Fibroblast of villous mesenchyme (primary cell): ENCODE measurements around the gene SLC25A17. TPM values are rescaled to one million over a fixed set of nuclear protein-coding genes. Genes with fewer than 3 reads are reported as not detected.

Source experiments
- DNase-seq: peaks from one replicate; pipeline ENCODE4 v3.0.0-alpha.2; 2010; ENCODE audit warnings: low read depth
- H3K4me3 ChIP-seq: 2 replicates; pipeline ENCODE4 v1.5.1; 2011; ENCODE audit warnings: low read depth, mild to moderate bottlenecking, low read length
- total RNA-seq: library from RNA; depleted of rRNA; stranded (reverse); fragments of >200 nt; gene quantifications from 2 replicates; pipeline ENCODE4 v1.2.3, GENCODE V29; 2012
- TF ChIP-seq, protein P1 (sequence below): IDR thresholded peaks from 2 replicates; pipeline ENCODE4 v1.5.1; 2012; ENCODE audit warnings: low read depth, mild to moderate bottlenecking, low read length; ENCODE audit not compliant: insufficient read depth

SLC25A17 gene
- total RNA-seq, 1 donor, result 23.7 TPM

GRCh38 chr22:40729284-40729683, 89.9 kb downstream of the SLC25A17 start:
- TF ChIP-seq, protein P1, sequence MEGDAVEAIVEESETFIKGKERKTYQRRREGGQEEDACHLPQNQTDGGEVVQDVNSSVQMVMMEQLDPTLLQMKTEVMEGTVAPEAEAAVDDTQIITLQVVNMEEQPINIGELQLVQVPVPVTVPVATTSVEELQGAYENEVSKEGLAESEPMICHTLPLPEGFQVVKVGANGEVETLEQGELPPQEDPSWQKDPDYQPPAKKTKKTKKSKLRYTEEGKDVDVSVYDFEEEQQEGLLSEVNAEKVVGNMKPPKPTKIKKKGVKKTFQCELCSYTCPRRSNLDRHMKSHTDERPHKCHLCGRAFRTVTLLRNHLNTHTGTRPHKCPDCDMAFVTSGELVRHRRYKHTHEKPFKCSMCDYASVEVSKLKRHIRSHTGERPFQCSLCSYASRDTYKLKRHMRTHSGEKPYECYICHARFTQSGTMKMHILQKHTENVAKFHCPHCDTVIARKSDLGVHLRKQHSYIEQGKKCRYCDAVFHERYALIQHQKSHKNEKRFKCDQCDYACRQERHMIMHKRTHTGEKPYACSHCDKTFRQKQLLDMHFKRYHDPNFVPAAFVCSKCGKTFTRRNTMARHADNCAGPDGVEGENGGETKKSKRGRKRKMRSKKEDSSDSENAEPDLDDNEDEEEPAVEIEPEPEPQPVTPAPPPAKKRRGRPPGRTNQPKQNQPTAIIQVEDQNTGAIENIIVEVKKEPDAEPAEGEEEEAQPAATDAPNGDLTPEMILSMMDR, result no peak
- no peak for DNase-seq
- H3K4me3 ChIP-seq, result no peak overlapping the region

- no peak overlapping the region for H3K4me3 ChIP-seq
- TF ChIP-seq, protein P1, result no peak
- peak; percentile 95 for DNase-seq
Measured at GRCh38 chr22:40728731-40729189, 90.4 kb downstream of the SLC25A17 start.

DNA sequence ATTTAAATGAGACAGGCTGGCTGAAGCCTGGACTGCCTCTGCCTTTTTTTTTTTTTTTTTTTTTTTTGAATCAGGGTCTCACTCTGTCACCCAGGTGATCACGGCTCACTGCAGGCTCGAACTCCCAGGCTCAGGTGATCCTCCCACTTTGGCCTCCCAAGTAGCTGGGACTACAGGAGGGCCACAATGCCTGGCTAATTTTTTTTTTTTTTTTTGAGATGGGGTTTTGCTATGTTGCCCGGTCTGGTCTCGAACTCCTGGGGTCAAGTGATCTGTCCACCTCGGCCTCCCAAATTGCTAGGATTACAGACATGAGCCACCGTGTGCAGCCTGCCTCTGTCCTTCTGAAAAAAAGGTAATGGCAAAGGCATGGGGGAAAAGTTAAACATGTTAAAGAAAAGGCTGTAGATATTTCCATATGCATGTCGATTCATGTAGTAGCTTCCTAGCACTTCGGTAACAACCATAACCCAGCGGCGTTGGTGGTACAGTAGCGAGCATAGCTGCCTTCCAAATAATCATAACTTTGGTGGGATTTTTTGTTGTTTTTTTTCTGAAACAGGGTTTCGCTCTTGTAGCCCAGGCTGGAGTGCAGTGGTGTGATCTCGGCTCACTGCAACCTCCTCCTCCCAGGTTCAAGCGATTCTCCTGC, 91.1 kb downstream of the SLC25A17 start:
- H3K4me3 ChIP-seq, result no peak overlapping the region
- no peak for DNase-seq
- TF ChIP-seq, protein P1, result no peak

DNA sequence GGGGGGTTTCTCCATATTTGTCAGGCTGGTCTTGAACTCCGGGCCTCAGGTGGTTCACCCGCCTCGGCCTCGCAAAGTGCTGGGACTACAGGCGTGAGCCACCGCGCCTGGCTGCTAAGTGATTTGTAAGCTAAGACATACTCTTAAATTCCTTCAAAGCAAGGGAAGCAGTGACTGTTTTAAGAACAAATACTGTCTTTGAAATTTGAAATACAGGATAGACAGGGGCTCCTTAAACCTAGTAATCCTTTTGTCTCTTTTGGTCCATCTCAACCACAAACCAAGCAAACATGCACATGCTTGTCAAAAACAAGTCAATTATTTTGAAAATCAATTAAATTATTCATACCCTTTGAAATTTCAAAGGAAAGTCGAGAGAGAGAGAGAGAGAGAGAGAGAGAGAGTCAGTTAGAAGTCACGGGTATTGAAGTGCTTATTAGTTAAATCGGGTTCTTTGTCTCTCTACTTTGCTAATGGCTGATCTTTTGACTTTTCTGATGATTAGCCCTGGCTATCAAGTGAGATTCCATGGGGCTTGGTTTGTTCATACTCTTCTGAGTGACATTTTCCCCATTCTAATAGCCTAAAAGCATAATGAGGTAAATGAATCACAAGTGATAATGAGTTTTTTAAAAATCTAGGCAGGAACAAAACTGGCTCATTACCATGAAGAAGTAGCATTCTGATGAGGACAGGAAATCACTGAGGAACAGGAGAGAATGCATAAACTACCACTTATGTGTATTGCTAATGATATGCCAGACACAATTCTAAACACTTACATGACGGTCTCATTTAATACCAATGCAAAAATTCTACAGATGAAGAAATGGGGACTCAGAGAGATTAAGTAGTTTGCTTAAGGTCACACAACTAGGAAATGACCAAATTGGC, 91.8 kb downstream of the SLC25A17 start:
- TF ChIP-seq, protein P1, result no peak

DNA sequence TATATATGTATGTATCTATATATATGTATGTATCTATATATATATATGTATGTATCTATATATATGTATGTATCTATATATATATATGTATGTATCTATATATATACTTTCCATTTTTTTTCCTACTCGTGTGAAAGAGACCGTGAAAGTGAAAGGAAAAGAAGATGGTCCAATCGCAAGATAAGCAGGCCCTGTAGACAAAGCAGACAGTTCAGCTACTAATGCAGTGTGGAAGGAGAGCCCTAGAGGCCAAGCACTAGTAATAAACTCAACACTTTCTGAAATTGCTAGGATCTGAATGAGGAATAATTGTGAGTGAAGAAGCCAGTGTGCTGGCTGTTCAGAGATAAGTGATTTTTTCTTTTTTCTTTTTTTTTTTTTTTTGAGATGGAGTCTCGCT, 92.6 kb downstream of the SLC25A17 start:
- TF ChIP-seq, protein P1, result peak; percentile 20
- no peak overlapping the region for H3K4me3 ChIP-seq
- DNase-seq, result peak; percentile 78

More for the DNA sequence above, 91.8 kb downstream of the SLC25A17 start:
- no peak for DNase-seq
- H3K4me3 ChIP-seq, result no peak overlapping the region

DNA sequence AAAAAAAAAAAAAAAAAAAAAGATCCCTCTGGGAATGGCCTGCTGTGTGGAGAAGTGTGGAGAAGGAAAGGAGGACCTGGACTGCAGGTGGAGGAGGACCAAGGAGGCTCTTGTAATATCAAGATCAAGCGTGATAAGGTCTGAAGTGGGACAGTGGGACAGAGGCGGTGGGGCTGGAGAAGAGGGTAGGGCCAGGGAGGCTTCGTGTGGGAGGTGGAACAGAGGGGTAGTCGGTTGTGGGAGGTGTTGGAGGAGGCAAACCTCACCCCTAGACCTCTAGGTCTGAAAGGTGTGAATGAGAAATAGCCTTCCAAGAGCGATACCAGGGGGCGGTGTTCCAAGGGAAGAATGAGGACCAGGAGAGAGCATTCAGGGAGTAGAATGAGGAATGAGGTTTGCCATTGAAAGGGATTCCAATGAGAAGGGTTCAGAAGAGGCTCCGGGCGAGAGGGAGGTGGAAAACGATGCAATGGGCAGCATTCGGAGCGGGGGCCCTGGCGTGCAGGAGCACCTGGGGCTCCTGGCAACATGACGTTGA, 95.7 kb downstream of the SLC25A17 start:
- H3K4me3 ChIP-seq, result no peak overlapping the region
- TF ChIP-seq, protein P1, result no peak
- no peak for DNase-seq
